ENCODE measurements around the gene WDR45B. TPM values are rescaled to one million over a fixed set of nuclear protein-coding genes. Genes with fewer than 3 reads are reported as not detected.

WDR45B gene
- total RNA-seq, 1 experiment from 2014 or later: 84.9 TPM

GRCh38 chr17:82686366-82687324 lies 38.4 kb upstream of the WDR45B start:
- no peaks in the 10 kb centered on the region for H3K27me3 ChIP-seq (ENCODE audit: insufficient read depth, low read depth)
- H3K36me3 ChIP-seq (ENCODE audit: low read depth): no peaks in the 10 kb centered on the region
- BruUV-seq (replicated peaks): no TSS peak
- no peaks in the 10 kb centered on the region for H3K9me3 ChIP-seq (ENCODE audit: insufficient read depth, low read depth)
- no peaks in the 10 kb centered on the region for H3K4me1 ChIP-seq (replicated peaks; ENCODE audit: insufficient read depth)
- H3F3A ChIP-seq (ENCODE audit: insufficient read depth, low read depth): no peaks in the 10 kb centered on the region
- DNase-seq: no peak
- no peak overlapping the region for H3K4me3 ChIP-seq
- H3K4me2 ChIP-seq: no peak overlapping the region
- CTCF ChIA-PET: interaction anchor here (0.6 kb wide), 1 partner anchor 81 kb away, joined by 6 read pairs; no protein-coding TSS in a partner anchor
- no peak overlapping the region for H3K27ac ChIP-seq
- no peak for TF ChIP-seq EZH2 (IDR thresholded peaks at IDR 0.05; ENCODE audit: low read depth)
- TF ChIP-seq CTCF (conservative IDR thresholded peaks at IDR 0.05): no peak
- H4K20me1 ChIP-seq (ENCODE audit: insufficient read depth): no peaks in the 10 kb centered on the region
- POLR2A ChIA-PET (ENCODE audit: unreplicated experiment): no interaction called here
- intact Hi-C loops (cut with micrococcal nuclease; ENCODE audit: unreplicated experiment): no loop called here
- H3K9me2 ChIP-seq (ENCODE audit: insufficient read depth): no peaks in the 10 kb centered on the region
- no peak overlapping the region for H2AFZ ChIP-seq
- no peaks in the 10 kb centered on the region for H3K79me2 ChIP-seq (ENCODE audit: low read depth)

GRCh38 chr17:82685291-82685690 lies 37.0 kb upstream of the WDR45B start:
- intact Hi-C loops (cut with micrococcal nuclease; ENCODE audit: unreplicated experiment): no loop called here
- no peaks in the 10 kb centered on the region for H3F3A ChIP-seq (ENCODE audit: insufficient read depth, low read depth)
- H3K4me2 ChIP-seq: no peak overlapping the region
- no peak overlapping the region for H3K27ac ChIP-seq
- H3K4me1 ChIP-seq (replicated peaks; ENCODE audit: insufficient read depth): no peaks in the 10 kb centered on the region
- no TSS peak for BruUV-seq (replicated peaks)
- no peaks in the 10 kb centered on the region for H4K20me1 ChIP-seq (ENCODE audit: insufficient read depth)
- no peak for DNase-seq
- H3K9me2 ChIP-seq (ENCODE audit: insufficient read depth): no peaks in the 10 kb centered on the region
- no peak overlapping the region for H2AFZ ChIP-seq
- TF ChIP-seq CTCF (conservative IDR thresholded peaks at IDR 0.05): no peak
- no peak for TF ChIP-seq EZH2 (IDR thresholded peaks at IDR 0.05; ENCODE audit: low read depth)
- H3K36me3 ChIP-seq (ENCODE audit: low read depth): no peaks in the 10 kb centered on the region
- no peaks in the 10 kb centered on the region for H3K27me3 ChIP-seq (ENCODE audit: insufficient read depth, low read depth)
- POLR2A ChIA-PET (ENCODE audit: unreplicated experiment): no interaction called here
- H3K4me3 ChIP-seq: no peak overlapping the region
- H3K9me3 ChIP-seq (ENCODE audit: insufficient read depth, low read depth): no peaks in the 10 kb centered on the region
- H3K79me2 ChIP-seq (ENCODE audit: low read depth): no peaks in the 10 kb centered on the region
- CTCF ChIA-PET: no interaction called here

- Histone ChIP-seq H3K27me3 (ENCODE audit: insufficient read depth, low read depth) (no peaks in the 10 kb centered on the region), H3K79me2 (ENCODE audit: low read depth) (no peaks in the 10 kb centered on the region), H3K9me2 (ENCODE audit: insufficient read depth) (no peaks in the 10 kb centered on the region), H3K9me3 (ENCODE audit: insufficient read depth, low read depth) (no peaks in the 10 kb centered on the region), H3K4me1 (replicated peaks; ENCODE audit: insufficient read depth) (no peaks in the 10 kb centered on the region), H3K27ac (no peak overlapping the region), H3F3A (ENCODE audit: insufficient read depth, low read depth) (no peaks in the 10 kb centered on the region), H3K4me2 (no peak overlapping the region), H3K36me3 (ENCODE audit: low read depth) (no peaks in the 10 kb centered on the region), H2AFZ (no peak overlapping the region), H4K20me1 (ENCODE audit: insufficient read depth) (no peaks in the 10 kb centered on the region), H3K4me3 (no peak overlapping the region)
- DNase-seq: no peak
- CTCF ChIA-PET: no interaction called here
- BruUV-seq (replicated peaks): no TSS peak
- TF ChIP-seq EZH2 (IDR thresholded peaks at IDR 0.05; ENCODE audit: low read depth): no peak
- TF ChIP-seq CTCF (conservative IDR thresholded peaks at IDR 0.05): no peak
- POLR2A ChIA-PET (ENCODE audit: unreplicated experiment): no interaction called here
- intact Hi-C loops (cut with micrococcal nuclease; ENCODE audit: unreplicated experiment): no loop called here
These were observed 36.1 kb upstream of the WDR45B start for GRCh38 chr17:82684228-82684841.

All from PC-9 (cell line).